Prostate gland (tissue), 2 donors: ENCODE data around the gene AUTS2. TPM values are rescaled to one million over a fixed set of nuclear protein-coding genes. Genes with fewer than 3 reads are reported as not detected.

Experiments
- DNase-seq: peaks from one replicate; pipeline ENCODE4 v3.0.0-alpha.2; 2019; ENCODE audit warnings: low spot score
- H3K27ac ChIP-seq, 2 donors: fragments of 200-600 bp; sonication (generic); 2 replicates each; pipeline ENCODE4 v1.5.1; 2017 to 2019
- H3K27me3 ChIP-seq: fragments of 200-600 bp; sonication (generic); replicated peaks from 2 replicates; pipeline ENCODE4 v1.5.1; 2019; ENCODE audit not compliant: insufficient read depth
- H3K36me3 ChIP-seq, 2 donors: fragments of 200-600 bp; sonication (generic); 1 replicate in 1 of 2; 2 replicates in 1 of 2; pipeline versions ENCODE4 v1.5.1 to v1.8.1; 2017 to 2019
- H3K4me1 ChIP-seq: fragments of 200-600 bp; sonication (generic); replicated peaks from 2 replicates; pipeline ENCODE4 v1.5.1; 2019
- H3K4me3 ChIP-seq, 2 donors: fragments of 200-600 bp; sonication (generic); 2 replicates each; pipeline ENCODE4 v1.5.1; 2017 to 2019
- H3K9me3 ChIP-seq: fragments of 200-600 bp; sonication (generic); 2 replicates; pipeline ENCODE4 v1.5.1; 2017
- POLR2A ChIP-seq: fragments of 450-650 bp; IDR thresholded peaks from one replicate; pipeline ENCODE4 v1.6.1; 2016; ENCODE audit warnings: antibody characterized with exemption, mild to moderate bottlenecking
- POLR2AphosphoS5 ChIP-seq: sonication (generic); formaldehyde crosslinking; IDR thresholded peaks from one replicate; pipeline ENCODE4 v1.6.1; 2017; ENCODE audit warnings: antibody characterized with exemption
- WGBS: methylation state at CpG from one replicate; pipeline ENCODE4 v1.1.5; 2018; 5-methylcytosine and 5-hydroxymethylcytosine counted together
- intact Hi-C: fragments of 100-400 bp; cut with DNase I; formaldehyde crosslinking; loops from one replicate; pipeline ENCODE4 v1.14.2; 2022
- total RNA-seq, 2 donors: library from RNA; depleted of rRNA; stranded (reverse); fragments of >200 nt; gene quantifications; one replicate each; pipeline ENCODE4 v1.1.0, GENCODE V29; 2016
- TF ChIP-seq, protein P1 (sequence below), 4 experiments: fragments of 200-600 bp in 2 of 4; fragments of 450-650 bp in 2 of 4; sonication (generic) in 2 of 4; IDR thresholded peaks; 1 replicate in 3 of 4; 2 replicates in 1 of 4; pipeline ENCODE4 v1.5.1; 2016 to 2019; ENCODE audit warnings: antibody characterized with exemption in 4 of 4, mild to moderate bottlenecking in 2 of 4, moderate library complexity in 2 of 4

AUTS2 gene
- total RNA-seq, 2 donors from 2014 or later = 25.0 to 55.2 TPM

DNA sequence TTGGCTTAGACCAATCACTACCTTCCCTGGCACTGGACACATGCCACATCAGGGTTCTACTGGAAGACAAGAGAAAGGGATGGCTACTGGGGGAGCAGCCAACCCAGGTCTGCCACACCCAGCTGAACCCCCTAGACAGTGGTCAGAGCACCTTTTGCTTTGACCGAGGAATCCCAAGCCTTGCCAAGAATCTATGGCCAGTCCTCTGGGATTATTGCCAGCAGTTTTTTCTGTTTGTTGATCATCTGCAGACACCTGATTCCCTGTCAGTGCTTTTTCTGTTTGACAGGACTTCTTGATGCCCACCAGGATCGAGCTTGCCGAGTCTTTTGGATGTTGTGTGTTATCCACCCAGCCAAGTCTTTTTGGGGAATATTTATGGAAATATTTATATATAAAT lies 1057.4 kb downstream of the AUTS2 start:
- H3K36me3 ChIP-seq = no peaks in the 10 kb centered on the region
- no peaks in the 10 kb centered on the region for H3K4me1 ChIP-seq
- no peak for TF ChIP-seq POLR2AphosphoS5
- TF ChIP-seq POLR2A = no peak
- TF ChIP-seq, protein P1, sequence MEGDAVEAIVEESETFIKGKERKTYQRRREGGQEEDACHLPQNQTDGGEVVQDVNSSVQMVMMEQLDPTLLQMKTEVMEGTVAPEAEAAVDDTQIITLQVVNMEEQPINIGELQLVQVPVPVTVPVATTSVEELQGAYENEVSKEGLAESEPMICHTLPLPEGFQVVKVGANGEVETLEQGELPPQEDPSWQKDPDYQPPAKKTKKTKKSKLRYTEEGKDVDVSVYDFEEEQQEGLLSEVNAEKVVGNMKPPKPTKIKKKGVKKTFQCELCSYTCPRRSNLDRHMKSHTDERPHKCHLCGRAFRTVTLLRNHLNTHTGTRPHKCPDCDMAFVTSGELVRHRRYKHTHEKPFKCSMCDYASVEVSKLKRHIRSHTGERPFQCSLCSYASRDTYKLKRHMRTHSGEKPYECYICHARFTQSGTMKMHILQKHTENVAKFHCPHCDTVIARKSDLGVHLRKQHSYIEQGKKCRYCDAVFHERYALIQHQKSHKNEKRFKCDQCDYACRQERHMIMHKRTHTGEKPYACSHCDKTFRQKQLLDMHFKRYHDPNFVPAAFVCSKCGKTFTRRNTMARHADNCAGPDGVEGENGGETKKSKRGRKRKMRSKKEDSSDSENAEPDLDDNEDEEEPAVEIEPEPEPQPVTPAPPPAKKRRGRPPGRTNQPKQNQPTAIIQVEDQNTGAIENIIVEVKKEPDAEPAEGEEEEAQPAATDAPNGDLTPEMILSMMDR (IDR thresholded peaks at IDR 0.05) = no peak
- H3K4me3 ChIP-seq = no peak overlapping the region
- H3K9me3 ChIP-seq = no peaks in the 10 kb centered on the region
- whole genome bisulfite sequencing = 87% methylated on average over 3 of the region's 3 CpGs
- no peaks in the 10 kb centered on the region for H3K27me3 ChIP-seq
- no peak for DNase-seq
- intact Hi-C loops = no loop called here
- H3K27ac ChIP-seq = no peak overlapping the region

DNA sequence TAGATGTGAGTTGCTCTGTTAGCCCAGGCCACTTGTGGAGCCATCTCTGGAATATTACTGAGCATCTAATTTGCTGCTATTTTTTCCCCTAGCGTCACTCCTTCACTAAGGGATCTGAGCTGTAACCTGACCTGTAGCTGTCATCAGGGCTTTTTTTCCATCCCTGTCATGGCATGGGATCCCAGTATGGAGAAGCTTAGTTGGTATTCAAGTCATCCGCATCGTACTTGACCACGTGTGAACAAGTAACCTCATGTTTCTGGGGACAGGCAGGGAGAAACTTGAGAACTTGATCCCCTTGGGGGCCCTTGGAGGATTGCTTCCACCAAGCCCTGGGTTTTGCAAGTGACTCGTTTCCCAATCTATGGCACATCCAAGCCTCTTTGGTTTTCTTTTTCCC lies 1059.3 kb downstream of the AUTS2 start:
- Histone ChIP-seq H3K9me3 (no peaks in the 10 kb centered on the region), H3K27ac (no peak overlapping the region), H3K4me3 (no peak overlapping the region), H3K36me3 (no peaks in the 10 kb centered on the region), H3K27me3 (no peaks in the 10 kb centered on the region), H3K4me1 (no peaks in the 10 kb centered on the region)
- TF ChIP-seq, protein P1 (IDR thresholded peaks at IDR 0.05) = no peak
- TF ChIP-seq POLR2A (no peak), POLR2AphosphoS5 (no peak)
- 78% methylated on average over 5 of the region's 5 CpGs for WGBS
- DNase-seq = no peak
- intact Hi-C loops = no loop called here

GRCh38 chr7:70657989-70658632 lies 1059.8 kb downstream of the AUTS2 start:
- DNase-seq = no peak
- WGBS = 93% methylated on average over 9 of the region's 9 CpGs
- H3K27ac ChIP-seq = no peak overlapping the region
- intact Hi-C loops = no loop called here
- no peaks in the 10 kb centered on the region for H3K27me3 ChIP-seq
- no peaks in the 10 kb centered on the region for H3K36me3 ChIP-seq
- H3K4me1 ChIP-seq = no peaks in the 10 kb centered on the region
- TF ChIP-seq POLR2A (no peak), POLR2AphosphoS5 (no peak)
- TF ChIP-seq, protein P1 (IDR thresholded peaks at IDR 0.05) = no peak
- no peak overlapping the region for H3K4me3 ChIP-seq
- H3K9me3 ChIP-seq = no peaks in the 10 kb centered on the region

DNA sequence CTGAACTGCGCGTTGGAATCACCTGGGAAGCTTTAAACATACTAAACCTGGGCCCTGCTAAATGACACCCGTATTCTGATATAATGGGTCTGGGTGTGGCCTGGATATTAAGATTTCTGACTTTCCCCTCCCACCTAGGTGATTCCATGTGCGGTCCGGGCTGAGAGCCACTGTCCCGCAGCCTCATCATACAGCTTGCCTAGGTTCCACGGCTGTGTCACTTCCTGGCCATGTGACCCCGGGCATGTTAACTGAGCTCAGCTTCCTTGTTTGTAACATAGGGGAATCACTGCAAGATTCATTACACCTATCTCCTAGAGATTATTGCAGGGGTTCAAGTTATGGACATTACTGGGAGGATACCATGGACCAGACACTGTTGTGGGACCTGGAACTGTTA lies 1061.0 kb downstream of the AUTS2 start:
- Histone ChIP-seq H3K4me1 (no peaks in the 10 kb centered on the region), H3K27ac (no peak overlapping the region), H3K4me3 (no peak overlapping the region), H3K27me3 (no peaks in the 10 kb centered on the region), H3K9me3 (no peaks in the 10 kb centered on the region), H3K36me3 (no peaks in the 10 kb centered on the region)
- intact Hi-C loops = no loop called here
- DNase-seq = no peak
- WGBS = 98% methylated on average over 8 of the region's 8 CpGs
- TF ChIP-seq POLR2A = no peak
- TF ChIP-seq, protein P1 (IDR thresholded peaks at IDR 0.05) = no peak
- TF ChIP-seq POLR2AphosphoS5 = no peak

DNA sequence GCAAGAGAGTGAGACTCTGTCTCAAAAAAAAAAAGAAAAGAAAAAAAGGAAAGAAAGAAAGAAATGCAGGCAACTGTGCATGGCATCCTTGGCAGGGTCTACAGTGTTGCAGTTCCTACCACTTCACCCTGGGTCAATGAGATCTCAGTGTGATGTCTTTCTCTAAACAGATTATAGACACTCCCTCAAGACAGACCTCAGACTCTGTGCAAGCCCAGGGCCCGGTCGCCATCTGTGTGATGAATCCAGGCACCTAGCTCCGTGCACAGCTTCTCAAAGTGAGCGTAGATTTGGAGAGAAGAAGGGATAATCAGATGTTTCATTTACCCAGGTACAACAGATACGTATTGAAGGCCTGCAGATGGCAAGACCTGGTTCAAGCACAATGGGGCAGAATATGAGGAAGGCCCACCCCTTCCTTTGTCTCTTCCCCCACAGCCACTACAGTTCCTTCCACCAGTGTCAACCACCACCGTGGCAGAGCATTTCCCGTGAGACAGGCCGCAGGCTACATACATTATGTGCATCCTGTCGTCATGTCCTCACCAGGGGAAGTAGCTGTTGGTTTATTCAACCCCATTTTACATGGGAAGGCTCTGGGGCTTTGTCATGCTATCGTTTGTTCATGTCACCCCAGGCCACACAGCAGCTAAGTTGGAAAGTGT lies 1062.0 kb downstream of the AUTS2 start:
- Histone ChIP-seq H3K4me1 (no peaks in the 10 kb centered on the region), H3K4me3 (no peak overlapping the region), H3K27ac (no peak overlapping the region), H3K27me3 (no peaks in the 10 kb centered on the region), H3K36me3 (no peaks in the 10 kb centered on the region), H3K9me3 (no peaks in the 10 kb centered on the region)
- DNase-seq = no peak
- intact Hi-C loops = no loop called here
- WGBS = 88% methylated on average over 10 of the region's 10 CpGs
- TF ChIP-seq POLR2A (no peak), POLR2AphosphoS5 (no peak)
- TF ChIP-seq, protein P1 (IDR thresholded peaks at IDR 0.05) = no peak
